H9 (cell line): ENCODE measurements around the gene B4GALT1. TPM values are rescaled to one million over a fixed set of nuclear protein-coding genes. Genes with fewer than 3 reads are reported as not detected.

Experiments
- DNase-seq: peaks from one replicate; pipeline ENCODE4 v3.0.0-alpha.2; 2017
- H2AFZ ChIP-seq: one replicate; pipeline ENCODE4 v1.6.1; 2013; ENCODE audit warnings: mild to moderate bottlenecking, low read length, control low read depth, moderate library complexity
- H2AK5ac ChIP-seq: 2 replicates; pipeline ENCODE4 v1.6.1; 2013; ENCODE audit warnings: low read length, control low read depth, mixed read lengths; ENCODE audit not compliant: insufficient read length
- H2BK120ac ChIP-seq: one replicate; pipeline ENCODE4 v1.6.1; 2013; ENCODE audit warnings: low read depth, mild to moderate bottlenecking, low read length, control low read depth, inconsistent platforms; ENCODE audit not compliant: poor library complexity, severe bottlenecking
- H2BK12ac ChIP-seq: 2 replicates; pipeline ENCODE4 v1.6.1; 2013; ENCODE audit warnings: low read length, control low read depth, mixed read lengths, low read depth; ENCODE audit not compliant: insufficient read length
- H2BK15ac ChIP-seq: 2 replicates; pipeline ENCODE4 v1.6.1; 2013; ENCODE audit warnings: low read depth, low read length, control low read depth
- H2BK20ac ChIP-seq: one replicate; pipeline ENCODE4 v1.6.1; 2013; ENCODE audit warnings: low read depth, mild to moderate bottlenecking, low read length, control low read depth, inconsistent platforms; ENCODE audit not compliant: poor library complexity, severe bottlenecking
- H2BK5ac ChIP-seq: 2 replicates; pipeline ENCODE4 v1.6.1; 2013; ENCODE audit warnings: low read length, control low read depth, mixed read lengths; ENCODE audit not compliant: insufficient read length
- H3K14ac ChIP-seq: 2 replicates; pipeline ENCODE4 v1.6.1; 2013; ENCODE audit warnings: low read length, control low read depth; ENCODE audit not compliant: insufficient read depth
- H3K18ac ChIP-seq: 2 replicates; pipeline ENCODE4 v1.6.1; 2013; ENCODE audit warnings: low read depth, mild to moderate bottlenecking, mixed read lengths, low read length, control low read depth; ENCODE audit not compliant: insufficient read length
- H3K23ac ChIP-seq: 2 replicates; pipeline ENCODE4 v1.6.1; 2013; ENCODE audit warnings: low read length, control low read depth, mixed read lengths, low read depth; ENCODE audit not compliant: insufficient read length
- H3K23me2 ChIP-seq: 2 replicates; pipeline ENCODE4 v1.6.1; 2013; ENCODE audit warnings: low read depth, mild to moderate bottlenecking, mixed read lengths, low read length, control low read depth; ENCODE audit not compliant: insufficient read length, poor library complexity, severe bottlenecking
- H3K27ac ChIP-seq: 2 replicates; pipeline ENCODE4 v1.5.1; 2013; ENCODE audit warnings: low read length, control low read depth, mixed read lengths, low read depth; ENCODE audit not compliant: insufficient read length
- H3K27me3 ChIP-seq: 2 replicates; pipeline ENCODE4 v1.6.1; 2013; ENCODE audit warnings: low read length, control low read depth, inconsistent platforms; ENCODE audit not compliant: insufficient read depth
- H3K4ac ChIP-seq: 2 replicates; pipeline ENCODE4 v1.6.1; 2013; ENCODE audit warnings: low read depth, mild to moderate bottlenecking, control low read depth, inconsistent platforms, low read length, moderate library complexity
- H3K4me1 ChIP-seq: 2 replicates; pipeline ENCODE4 v1.6.1; 2013; ENCODE audit warnings: low read length, control low read depth, inconsistent platforms; ENCODE audit not compliant: insufficient read depth
- H3K4me2 ChIP-seq: 2 replicates; pipeline ENCODE4 v1.6.1; 2013; ENCODE audit warnings: low read length, control low read depth, mixed read lengths; ENCODE audit not compliant: insufficient read length, insufficient read depth
- H3K56ac ChIP-seq: 2 replicates; pipeline ENCODE4 v1.6.1; 2013; ENCODE audit warnings: low read depth, mild to moderate bottlenecking, mixed read lengths, low read length, control low read depth; ENCODE audit not compliant: insufficient read length
- H3K79me1 ChIP-seq: 2 replicates; pipeline ENCODE4 v1.6.1; 2013; ENCODE audit warnings: low read depth, mild to moderate bottlenecking, moderate library complexity, low read length, control low read depth, inconsistent platforms; ENCODE audit not compliant: insufficient read depth, poor library complexity, severe bottlenecking
- H3K79me2 ChIP-seq: 2 replicates; pipeline ENCODE4 v1.6.1; 2013; ENCODE audit warnings: low read length, control low read depth, inconsistent platforms; ENCODE audit not compliant: insufficient read depth
- H3K9ac ChIP-seq: 2 replicates; pipeline ENCODE4 v1.6.1; 2013; ENCODE audit warnings: low read length, control low read depth, mixed read lengths; ENCODE audit not compliant: insufficient read length; ENCODE audit errors: extremely low read depth
- H3K9me3 ChIP-seq: one replicate; pipeline ENCODE4 v1.6.1; 2013; ENCODE audit warnings: low read depth, low read length, inconsistent platforms; ENCODE audit not compliant: control insufficient read depth
- H3T11ph ChIP-seq: one replicate; pipeline ENCODE4 v1.6.1; 2013; ENCODE audit warnings: mild to moderate bottlenecking, low read length, control low read depth, inconsistent platforms
- H4K20me1 ChIP-seq: one replicate; pipeline ENCODE4 v1.6.1; 2013; ENCODE audit not compliant: control insufficient read depth, insufficient read length, insufficient read depth
- H4K5ac ChIP-seq: 2 replicates; pipeline ENCODE4 v1.6.1; 2013; ENCODE audit warnings: low read depth, mild to moderate bottlenecking, mixed read lengths, low read length, control low read depth; ENCODE audit not compliant: insufficient read length
- H4K8ac ChIP-seq: replicated peaks from 2 replicates; pipeline ENCODE4 v1.6.1; 2013; ENCODE audit warnings: low read length, control low read depth, mixed read lengths, low read depth; ENCODE audit not compliant: insufficient read length
- H4K91ac ChIP-seq: 2 replicates; pipeline ENCODE4 v1.6.1; 2013; ENCODE audit warnings: low read depth, mild to moderate bottlenecking, moderate library complexity, mixed read lengths, low read length, control low read depth; ENCODE audit not compliant: insufficient read length
- H3K27ac Mint-ChIP-seq, 3 experiments: 2 replicates in 2 of 3; 3 replicates in 1 of 3; pipeline ENCODE4 v1.8.0; 2020 to 2021; ENCODE audit warnings: mixed read lengths in 3 of 3, mild to moderate bottlenecking in 1 of 3, moderate library complexity in 1 of 3
- H3K27me3 Mint-ChIP-seq: 2 replicates; pipeline ENCODE4 v1.8.0; 2021; ENCODE audit warnings: low read depth, mild to moderate bottlenecking, moderate library complexity, mixed read lengths
- H3K36me3 Mint-ChIP-seq, 3 experiments: 2 replicates in 2 of 3; 3 replicates in 1 of 3; pipeline ENCODE4 v1.8.0; 2020 to 2021; ENCODE audit warnings: low read depth in 3 of 3, mixed read lengths in 3 of 3; ENCODE audit not compliant: insufficient read depth in 1 of 3
- H3K4me1 Mint-ChIP-seq, 2 experiments: 2 replicates each; pipeline ENCODE4 v1.8.0; 2020; ENCODE audit warnings: mixed read lengths in 2 of 2
- H3K4me3 Mint-ChIP-seq, 2 experiments: 2 replicates in 1 of 2; 3 replicates in 1 of 2; pipeline ENCODE4 v1.8.0; 2020 to 2021; ENCODE audit warnings: mild to moderate bottlenecking in 2 of 2, mixed read lengths in 2 of 2, moderate library complexity in 1 of 2
- H3K9me3 Mint-ChIP-seq, 2 experiments: 2 replicates in 1 of 2; 3 replicates in 1 of 2; pipeline ENCODE4 v1.8.0; 2020; ENCODE audit warnings: mild to moderate bottlenecking in 2 of 2, mixed read lengths in 2 of 2, moderate library complexity in 1 of 2
- WGBS: extraction: QIAGEN DNeasy Blood & Tissue Kit; methylation state at CpG from one replicate; pipeline ENCODE4 v1.1.7; 2013; ENCODE audit warnings: missing lambda C conversion rate, low lambda C conversion rate, mixed read lengths; ENCODE audit not compliant: insufficient read length; ENCODE audit errors: extremely low coverage; 5-methylcytosine and 5-hydroxymethylcytosine counted together
- total RNA-seq: library from RNA; stranded (reverse); gene quantifications from 2 replicates; pipeline ENCODE4 v1.2.1, GENCODE V29; 2021
- TF ChIP-seq, protein P1 (sequence below): fragments of 200-600 bp; sonication (generic); conservative IDR thresholded peaks from 3 replicates; pipeline ENCODE4 v1.8.0; 2021; ENCODE audit warnings: antibody characterized with exemption, mild to moderate bottlenecking

Gene B4GALT1
- total RNA-seq, 1 experiment from 2014 or later, result 15.3 TPM

- H3K23ac ChIP-seq, result no peak overlapping the region
- Mint-ChIP-seq H3K9me3 (no peaks in the 10 kb centered on the region), H3K27me3 (no peaks in the 10 kb centered on the region; the same call in 1 of the 2 replicates), H3K27ac (no peak overlapping the region), H3K36me3 (no peaks in the 10 kb centered on the region), H3K4me1 (peaks cover 5 to 8% of the 10 kb centered on the region in 2 experiments; a peak in 3 of 4 replicates), H3K4me3 (no peak overlapping the region)
- H3K4ac ChIP-seq, result no peak overlapping the region
- no peak overlapping the region for H2BK120ac ChIP-seq
- no peaks in the 10 kb centered on the region for H3K79me2 ChIP-seq
- H3K18ac ChIP-seq, result no peak overlapping the region
- no peak overlapping the region for H3K4me2 ChIP-seq
- no peak overlapping the region for H3T11ph ChIP-seq
- no peak for DNase-seq
- no peak overlapping the region for H2AK5ac ChIP-seq
- no peak overlapping the region for H3K56ac ChIP-seq
- no CpG with 5 or more reads among the region's 2 CpGs for whole genome bisulfite sequencing
- H3K27me3 ChIP-seq, result no peaks in the 10 kb centered on the region
- H3K14ac ChIP-seq, result no peak overlapping the region
- no peak overlapping the region for H4K5ac ChIP-seq
- H3K23me2 ChIP-seq, result no peaks in the 10 kb centered on the region
- no peaks in the 10 kb centered on the region for H3K9me3 ChIP-seq
- H2BK20ac ChIP-seq, result no peak overlapping the region
- no peak overlapping the region for H4K8ac ChIP-seq
- H2BK5ac ChIP-seq, result no peak overlapping the region
- no peak overlapping the region for H3K9ac ChIP-seq
- no peak overlapping the region for H3K27ac ChIP-seq
- no peak overlapping the region for H2AFZ ChIP-seq
- H3K4me1 ChIP-seq, result no peaks in the 10 kb centered on the region
- H4K91ac ChIP-seq, result no peak overlapping the region
- TF ChIP-seq, protein P1, sequence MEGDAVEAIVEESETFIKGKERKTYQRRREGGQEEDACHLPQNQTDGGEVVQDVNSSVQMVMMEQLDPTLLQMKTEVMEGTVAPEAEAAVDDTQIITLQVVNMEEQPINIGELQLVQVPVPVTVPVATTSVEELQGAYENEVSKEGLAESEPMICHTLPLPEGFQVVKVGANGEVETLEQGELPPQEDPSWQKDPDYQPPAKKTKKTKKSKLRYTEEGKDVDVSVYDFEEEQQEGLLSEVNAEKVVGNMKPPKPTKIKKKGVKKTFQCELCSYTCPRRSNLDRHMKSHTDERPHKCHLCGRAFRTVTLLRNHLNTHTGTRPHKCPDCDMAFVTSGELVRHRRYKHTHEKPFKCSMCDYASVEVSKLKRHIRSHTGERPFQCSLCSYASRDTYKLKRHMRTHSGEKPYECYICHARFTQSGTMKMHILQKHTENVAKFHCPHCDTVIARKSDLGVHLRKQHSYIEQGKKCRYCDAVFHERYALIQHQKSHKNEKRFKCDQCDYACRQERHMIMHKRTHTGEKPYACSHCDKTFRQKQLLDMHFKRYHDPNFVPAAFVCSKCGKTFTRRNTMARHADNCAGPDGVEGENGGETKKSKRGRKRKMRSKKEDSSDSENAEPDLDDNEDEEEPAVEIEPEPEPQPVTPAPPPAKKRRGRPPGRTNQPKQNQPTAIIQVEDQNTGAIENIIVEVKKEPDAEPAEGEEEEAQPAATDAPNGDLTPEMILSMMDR, result no peak
- H2BK12ac ChIP-seq, result no peak overlapping the region
- no peak overlapping the region for H2BK15ac ChIP-seq
- no peaks in the 10 kb centered on the region for H3K79me1 ChIP-seq
- H4K20me1 ChIP-seq, result no peaks in the 10 kb centered on the region
Observed at GRCh38 chr9:33099754-33100153, 67.4 kb downstream of the B4GALT1 start.
